Esophagus squamous epithelium (tissue), 5 donors: Measurements from ENCODE around the gene MOB3B. TPM values are rescaled to one million over a fixed set of nuclear protein-coding genes. Genes with fewer than 3 reads are reported as not detected.

Experiments
- DNase-seq: peaks from one replicate; lab custom pipeline; 2025; lab: John Stamatoyannopoulos, UW
- H3K27ac ChIP-seq, 4 donors: fragments of 200-600 bp; sonication (generic); one replicate each; pipeline ENCODE4 v1.5.1; 2016 to 2019; ENCODE audit warnings: mild to moderate bottlenecking in 1 of 4
- H3K27me3 ChIP-seq, 4 donors: fragments of 200-600 bp; sonication (generic); 1 replicate in 3 of 4; 2 replicates in 1 of 4; pipeline versions ENCODE4 v1.5.1 to v1.6.0; 2017 to 2021; ENCODE audit warnings: antibody characterized with exemption in 1 of 4
- H3K36me3 ChIP-seq, 3 donors: fragments of 200-600 bp; sonication (generic); one replicate each; pipeline ENCODE4 v1.5.1; 2016 to 2019
- H3K4me1 ChIP-seq, 3 donors: fragments of 200-600 bp; sonication (generic); one replicate each; pipeline ENCODE4 v1.5.1; 2017 to 2019
- H3K4me3 ChIP-seq, 4 donors: fragments of 200-600 bp; sonication (generic); 1 replicate in 3 of 4; 2 replicates in 1 of 4; pipeline ENCODE4 v1.5.1; 2016 to 2019; ENCODE audit warnings: mild to moderate bottlenecking in 2 of 4, moderate library complexity in 1 of 4
- H3K9me3 ChIP-seq, 3 donors: fragments of 200-600 bp; sonication (generic); one replicate each; pipeline ENCODE4 v1.5.1; 2016 to 2019
- CTCF ChIP-seq, 6 experiments: fragments of 450-650 bp in 4 of 6; fragments of 200-600 bp in 2 of 6; sonication (generic) in 2 of 6; IDR thresholded peaks; one replicate each; pipeline ENCODE4 v1.5.1; 2016 to 2019; ENCODE audit warnings: antibody characterized with exemption in 6 of 6, mild to moderate bottlenecking in 4 of 6, moderate library complexity in 4 of 6
- POLR2A ChIP-seq, 4 donors: fragments of 450-650 bp; IDR thresholded peaks; one replicate each; pipeline ENCODE4 v1.6.1; 2017; ENCODE audit warnings: antibody characterized with exemption in 4 of 4, mild to moderate bottlenecking in 4 of 4, moderate library complexity in 3 of 4
- WGBS, 2 donors: methylation state at CpG; one replicate each; pipeline ENCODE4 v1.1.5; 2018; 5-methylcytosine and 5-hydroxymethylcytosine counted together
- intact Hi-C: fragments of 100-400 bp; cut with DNase I; formaldehyde crosslinking; loops from one replicate; pipeline ENCODE4 v1.15.0; 2022
- total RNA-seq, 4 donors: library from RNA; depleted of rRNA; stranded (reverse); fragments of >200 nt; gene quantifications; one replicate each; pipeline ENCODE4 v1.1.0, GENCODE V29; 2016
- donor health status: DM: yes; HTN: yes; CAD: no.

The MOB3B gene
- total RNA-seq, 4 donors from 2014 or later: 2.2 to 7.6 (median 5.2) TPM

GRCh38 chr9:27514551-27514950 is 15.1 kb downstream of the MOB3B start:
- TF ChIP-seq POLR2A (IDR thresholded peaks at IDR 0.05) (no peak), CTCF (IDR thresholded peaks at IDR 0.05) (no peak)
- no peak for DNase-seq
- no peaks in the 10 kb centered on the region for H3K36me3 ChIP-seq
- intact Hi-C loops: no loop called here
- no peak overlapping the region for H3K4me3 ChIP-seq
- H3K4me1 ChIP-seq: peaks cover 0 to 17% (median 0%) of the 10 kb centered on the region in 3 donors
- no peaks in the 10 kb centered on the region for H3K27me3 ChIP-seq
- 86 to 88% methylated on average over 2 of the region's 2 CpGs for WGBS, 2 donors
- no peak overlapping the region for H3K27ac ChIP-seq
- H3K9me3 ChIP-seq: no peaks in the 10 kb centered on the region

- H3K27ac ChIP-seq: no peak overlapping the region
- H3K9me3 ChIP-seq: no peaks in the 10 kb centered on the region
- WGBS, 2 donors: 43 to 83% methylated on average over 1 to 2 of the region's 2 CpGs
- intact Hi-C loops: no loop called here
- no peak overlapping the region for H3K4me3 ChIP-seq
- H3K27me3 ChIP-seq: no peaks in the 10 kb centered on the region
- H3K4me1 ChIP-seq: peaks cover 0 to 13% (median 0%) of the 10 kb centered on the region in 3 donors
- TF ChIP-seq POLR2A (IDR thresholded peaks at IDR 0.05) (no peak), CTCF (IDR thresholded peaks at IDR 0.05) (no peak)
- DNase-seq: no peak
- H3K36me3 ChIP-seq: no peaks in the 10 kb centered on the region
Observed at GRCh38 chr9:27511771-27512170, 17.8 kb downstream of the MOB3B start.

- no peak overlapping the region for H3K27ac ChIP-seq
- intact Hi-C loops: no loop called here
- no peak for TF ChIP-seq POLR2A (IDR thresholded peaks at IDR 0.05)
- TF ChIP-seq CTCF (IDR thresholded peaks at IDR 0.05): no peak
- peaks cover 0 to 11% (median 0%) of the 10 kb centered on the region in 3 donors for H3K4me1 ChIP-seq
- H3K9me3 ChIP-seq: no peaks in the 10 kb centered on the region
- no peaks in the 10 kb centered on the region for H3K27me3 ChIP-seq
- no peak for DNase-seq
- no peaks in the 10 kb centered on the region for H3K36me3 ChIP-seq
- H3K4me3 ChIP-seq: no peak overlapping the region
- WGBS, 2 donors: 79 to 100% methylated on average over 2 of the region's 2 CpGs
Observed at GRCh38 chr9:27510780-27511179, 18.8 kb downstream of the MOB3B start.

DNA sequence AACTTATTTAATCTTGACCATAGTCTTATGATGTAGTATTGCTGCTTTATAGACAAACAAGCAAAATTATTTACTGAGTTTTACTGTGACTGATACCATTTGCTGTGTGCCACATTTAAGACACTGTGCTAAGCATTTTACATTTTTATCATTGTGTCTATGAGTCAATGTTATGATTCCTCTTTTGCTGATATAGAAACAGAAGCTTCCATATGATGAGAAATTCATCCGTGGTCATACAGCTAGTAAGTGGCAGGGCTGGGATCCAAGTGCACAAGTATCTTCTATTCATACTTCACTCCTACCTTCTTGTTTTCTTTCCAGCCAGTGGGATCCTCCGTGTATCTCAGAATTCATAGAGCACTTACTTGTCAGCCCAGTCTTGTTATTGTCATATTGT is 22.6 kb downstream of the MOB3B start:
- WGBS, 2 donors: 56 to 63% methylated on average over 2 of the region's 2 CpGs
- intact Hi-C loops: no loop called here
- Histone ChIP-seq H3K27me3 (no peaks in the 10 kb centered on the region), H3K27ac (no peak overlapping the region), H3K4me3 (no peak overlapping the region), H3K4me1 (peaks cover 0 to 8% (median 0%) of the 10 kb centered on the region in 3 donors), H3K9me3 (no peaks in the 10 kb centered on the region), H3K36me3 (no peaks in the 10 kb centered on the region)
- DNase-seq: no peak
- no peak for TF ChIP-seq CTCF (IDR thresholded peaks at IDR 0.05)

DNA sequence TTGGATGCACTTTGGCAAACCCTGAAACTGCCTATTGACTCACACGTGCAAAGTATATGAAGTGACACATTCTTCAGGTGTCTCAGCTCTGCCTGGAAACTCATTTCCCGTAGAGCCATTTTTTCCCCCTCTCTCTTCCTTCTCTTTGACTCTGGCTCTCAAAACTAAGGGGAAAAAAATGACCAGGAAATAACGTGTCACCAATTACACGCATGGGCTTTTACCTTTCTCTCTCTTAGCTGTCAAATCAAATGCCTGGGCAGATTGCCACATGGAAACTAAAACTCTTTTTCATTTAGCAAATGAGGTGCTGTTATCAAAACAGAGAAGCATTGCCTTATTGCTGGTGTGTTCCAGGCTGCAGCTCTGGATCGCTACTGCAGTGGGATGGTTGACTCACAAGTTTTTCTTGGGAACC is 23.9 kb downstream of the MOB3B start:
- TF ChIP-seq POLR2A (IDR thresholded peaks at IDR 0.05) (no peak), CTCF (IDR thresholded peaks at IDR 0.05) (no peak)
- intact Hi-C loops: no loop called here
- H3K36me3 ChIP-seq: no peaks in the 10 kb centered on the region
- H3K9me3 ChIP-seq: no peaks in the 10 kb centered on the region
- WGBS, 2 donors: 14 to 39% methylated on average over 5 of the region's 5 CpGs
- peaks cover 0 to 8% (median 0%) of the 10 kb centered on the region in 3 donors for H3K4me1 ChIP-seq
- H3K27ac ChIP-seq: no peak overlapping the region
- no peak overlapping the region for H3K4me3 ChIP-seq
- no peaks in the 10 kb centered on the region for H3K27me3 ChIP-seq
- no peak for DNase-seq
